ENCODE results near the gene PDE4B. TPM values are rescaled to one million over a fixed set of nuclear protein-coding genes. Genes with fewer than 3 reads are reported as not detected.

The PDE4B gene
- total and polyA plus RNA-seq, 9 donors: 1.7 to 8.2 (median 5.1) TPM

DNA sequence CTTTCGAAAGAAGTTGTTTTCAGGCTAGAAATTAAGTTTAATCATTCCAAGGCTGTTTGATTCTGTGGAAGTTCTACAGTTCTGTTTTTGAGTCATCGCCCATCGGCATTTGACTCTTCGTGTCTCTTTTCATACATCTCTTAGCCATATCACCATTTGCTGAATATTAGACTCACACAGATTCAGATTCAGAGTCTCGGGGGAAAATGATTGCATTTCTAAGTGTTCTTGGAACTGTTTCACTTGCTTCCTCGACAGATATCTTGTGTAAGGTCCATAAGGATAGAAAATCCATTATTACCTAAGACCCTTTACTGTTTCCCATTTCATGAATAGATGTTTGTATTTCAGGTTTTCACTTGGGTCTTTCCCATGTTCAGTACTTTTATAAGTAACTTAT, 504.3 kb downstream of the PDE4B start:
- Histone ChIP-seq H3K9me3 (no peaks in the 10 kb centered on the region), H3K4me3 (no peak overlapping the region), H3K27me3 (no peaks in the 10 kb centered on the region), H3K36me3 (no peaks in the 10 kb centered on the region), H3K27ac (no peak overlapping the region), H3K4me1 (ENCODE audit: insufficient read depth) (no peaks in the 10 kb centered on the region)
- no peak for DNase-seq
- 74 to 91% (median 74%) methylated on average over 6 of the region's 6 CpGs for WGBS, 3 donors
- intact Hi-C loops (cut with DNase I): no loop called here
- TF ChIP-seq EP300 (IDR thresholded peaks at IDR 0.05): no peak

DNA sequence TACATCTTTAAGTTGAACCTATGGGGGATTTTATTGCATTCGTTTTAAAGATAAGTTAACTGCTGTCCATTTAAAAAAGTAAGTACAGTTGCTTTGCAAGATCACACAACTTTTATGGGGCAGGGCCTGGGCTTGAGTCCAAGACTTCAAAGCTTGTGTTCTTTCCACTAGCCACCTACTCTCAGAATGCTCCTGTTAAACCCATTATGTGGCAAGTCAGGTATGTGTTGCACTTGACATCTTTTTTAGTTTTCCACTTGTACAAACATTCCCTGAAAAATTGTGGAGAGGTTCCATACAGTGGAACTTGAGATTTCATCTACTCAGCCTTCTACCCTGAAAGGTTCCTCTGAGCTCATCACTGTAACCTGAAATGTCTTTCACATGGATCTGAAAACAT, 505.8 kb downstream of the PDE4B start:
- intact Hi-C loops (cut with DNase I): no loop called here
- Histone ChIP-seq H3K9me3 (no peaks in the 10 kb centered on the region), H3K4me1 (ENCODE audit: insufficient read depth) (no peaks in the 10 kb centered on the region), H3K36me3 (no peaks in the 10 kb centered on the region), H3K27ac (no peak overlapping the region), H3K4me3 (no peak overlapping the region), H3K27me3 (no peaks in the 10 kb centered on the region)
- DNase-seq: no peak
- WGBS, 3 donors: 74 to 84% (median 75%) methylated on average over 1 of the region's 1 CpG
- TF ChIP-seq, protein P1, sequence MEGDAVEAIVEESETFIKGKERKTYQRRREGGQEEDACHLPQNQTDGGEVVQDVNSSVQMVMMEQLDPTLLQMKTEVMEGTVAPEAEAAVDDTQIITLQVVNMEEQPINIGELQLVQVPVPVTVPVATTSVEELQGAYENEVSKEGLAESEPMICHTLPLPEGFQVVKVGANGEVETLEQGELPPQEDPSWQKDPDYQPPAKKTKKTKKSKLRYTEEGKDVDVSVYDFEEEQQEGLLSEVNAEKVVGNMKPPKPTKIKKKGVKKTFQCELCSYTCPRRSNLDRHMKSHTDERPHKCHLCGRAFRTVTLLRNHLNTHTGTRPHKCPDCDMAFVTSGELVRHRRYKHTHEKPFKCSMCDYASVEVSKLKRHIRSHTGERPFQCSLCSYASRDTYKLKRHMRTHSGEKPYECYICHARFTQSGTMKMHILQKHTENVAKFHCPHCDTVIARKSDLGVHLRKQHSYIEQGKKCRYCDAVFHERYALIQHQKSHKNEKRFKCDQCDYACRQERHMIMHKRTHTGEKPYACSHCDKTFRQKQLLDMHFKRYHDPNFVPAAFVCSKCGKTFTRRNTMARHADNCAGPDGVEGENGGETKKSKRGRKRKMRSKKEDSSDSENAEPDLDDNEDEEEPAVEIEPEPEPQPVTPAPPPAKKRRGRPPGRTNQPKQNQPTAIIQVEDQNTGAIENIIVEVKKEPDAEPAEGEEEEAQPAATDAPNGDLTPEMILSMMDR (IDR thresholded peaks at IDR 0.05): no peak
- TF ChIP-seq POLR2A (IDR thresholded peaks at IDR 0.05) (no peak), EP300 (IDR thresholded peaks at IDR 0.05) (no peak)

DNA sequence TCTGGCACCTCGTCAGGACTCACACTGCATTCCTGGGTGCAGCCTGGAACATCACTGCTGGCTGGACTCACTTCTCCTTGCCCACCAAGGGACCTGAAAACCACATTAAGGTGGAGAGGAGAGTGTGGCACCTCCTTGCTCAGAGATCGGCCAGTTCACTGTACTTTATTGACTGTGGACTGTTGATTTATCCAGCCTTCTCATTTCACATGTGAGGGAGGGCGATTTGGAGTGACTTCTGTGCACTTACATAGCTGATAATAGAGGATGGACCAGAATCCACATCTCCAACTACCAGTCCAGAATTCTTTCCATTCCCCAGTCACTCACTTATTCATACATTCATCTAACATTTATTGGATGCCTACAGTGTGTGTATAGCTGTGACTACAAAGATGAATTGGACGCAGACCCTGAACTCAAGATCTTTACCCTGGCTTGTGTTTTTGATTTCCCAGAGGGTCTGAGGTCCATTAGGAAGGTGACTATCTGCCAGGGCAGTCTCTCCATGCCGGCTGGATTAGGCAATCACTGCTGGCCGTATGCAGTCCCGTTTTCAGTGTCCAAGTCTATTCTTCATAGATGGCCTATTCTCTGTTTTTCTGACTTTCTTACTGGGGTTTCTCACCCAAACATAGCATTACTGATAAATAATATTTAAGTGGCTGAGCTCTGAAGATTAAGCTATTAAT, 507.7 kb downstream of the PDE4B start:
- Histone ChIP-seq H3K9me3 (no peaks in the 10 kb centered on the region), H3K36me3 (no peaks in the 10 kb centered on the region), H3K27ac (peak overlapping the region in 1 of 2 donors; percentile 25), H3K4me1 (ENCODE audit: insufficient read depth) (no peaks in the 10 kb centered on the region), H3K4me3 (no peak overlapping the region), H3K27me3 (no peaks in the 10 kb centered on the region)
- no peak for DNase-seq
- WGBS, 3 donors: 80 to 93% (median 88%) methylated on average over 7 of the region's 7 CpGs
- no peak for TF ChIP-seq EP300 (IDR thresholded peaks at IDR 0.05)
- no peak for TF ChIP-seq POLR2A (IDR thresholded peaks at IDR 0.05)
- TF ChIP-seq, protein P1 (IDR thresholded peaks at IDR 0.05): no peak
- intact Hi-C loops (cut with DNase I): no loop called here

DNA sequence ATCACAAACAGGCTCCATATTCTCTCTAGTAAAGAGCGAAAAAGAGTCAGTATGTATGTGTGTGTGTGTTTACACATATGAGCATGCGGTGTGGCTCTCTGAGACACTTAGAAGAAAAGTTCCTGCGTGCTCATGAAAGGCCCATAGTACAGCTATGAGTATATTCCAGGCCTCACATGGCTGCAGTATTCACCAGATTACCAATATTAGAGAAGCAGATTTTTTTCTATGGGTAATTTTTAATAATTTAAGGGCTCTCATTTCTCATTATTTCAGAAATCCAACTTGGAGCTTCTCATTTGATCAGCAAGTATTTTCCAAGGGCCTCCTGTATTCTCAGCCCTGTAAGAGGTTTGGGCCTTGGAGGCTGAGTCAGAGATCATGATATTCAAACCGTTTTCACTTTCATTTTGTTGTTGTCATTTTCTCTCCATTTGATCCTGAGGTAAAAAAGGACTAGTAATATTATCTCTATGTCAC, 508.3 kb downstream of the PDE4B start:
- TF ChIP-seq, protein P1 (IDR thresholded peaks at IDR 0.05): no peak
- TF ChIP-seq EP300 (IDR thresholded peaks at IDR 0.05) (no peak), POLR2A (IDR thresholded peaks at IDR 0.05) (no peak)
- DNase-seq: no peak
- no peaks in the 10 kb centered on the region for H3K36me3 ChIP-seq
- H3K4me1 ChIP-seq (ENCODE audit: insufficient read depth): no peaks in the 10 kb centered on the region
- no peak overlapping the region for H3K4me3 ChIP-seq
- intact Hi-C loops (cut with DNase I): no loop called here
- H3K9me3 ChIP-seq: no peaks in the 10 kb centered on the region
- no peaks in the 10 kb centered on the region for H3K27me3 ChIP-seq
- WGBS, 3 donors: 30 to 57% (median 50%) methylated on average over 4 of the region's 4 CpGs
- peak overlapping the region in 1 of 2 donors; percentile 25 for H3K27ac ChIP-seq

DNA sequence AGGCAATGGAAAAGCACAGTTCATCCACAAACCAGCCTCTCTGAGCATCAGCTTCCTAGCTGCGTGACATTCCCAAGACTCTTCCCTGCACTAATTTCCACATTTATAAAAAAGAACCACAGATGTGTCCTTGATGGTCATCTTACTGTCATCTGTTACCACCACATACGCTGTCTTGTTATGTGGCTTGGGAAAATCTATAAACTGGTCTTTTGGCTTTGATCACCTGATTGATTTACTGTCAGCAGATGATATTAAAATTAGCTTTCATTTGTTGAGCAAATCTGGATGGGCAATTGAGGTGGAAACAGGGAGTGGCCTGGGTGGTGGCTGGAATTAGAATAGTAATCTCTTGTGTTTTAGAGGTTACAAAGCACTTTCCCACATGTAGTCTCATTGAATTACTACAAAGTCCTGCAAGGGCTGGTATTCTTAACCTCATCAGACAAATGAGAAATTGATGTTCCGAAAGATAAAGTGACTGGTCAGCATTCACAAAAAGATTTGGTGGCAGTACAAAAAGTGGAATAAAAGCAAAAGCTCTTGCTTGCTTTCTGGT, 509.6 kb downstream of the PDE4B start:
- Histone ChIP-seq H3K4me1 (ENCODE audit: insufficient read depth) (no peaks in the 10 kb centered on the region), H3K4me3 (no peak overlapping the region), H3K27me3 (no peaks in the 10 kb centered on the region), H3K36me3 (no peaks in the 10 kb centered on the region), H3K27ac (no peak overlapping the region), H3K9me3 (no peaks in the 10 kb centered on the region)
- WGBS, 3 donors: 96 to 99% (median 97%) methylated on average over 3 of the region's 3 CpGs
- TF ChIP-seq EP300 (IDR thresholded peaks at IDR 0.05) (no peak), POLR2A (IDR thresholded peaks at IDR 0.05) (no peak)
- TF ChIP-seq, protein P1 (IDR thresholded peaks at IDR 0.05): no peak
- intact Hi-C loops (cut with DNase I): loop anchor here in 1 of 4 donors (1.0 kb wide), 1 partner anchor 11 kb away; no protein-coding TSS in a partner anchor
- DNase-seq: no peak
